Inferior parietal cortex (tissue), 1 donor: ENCODE results near the gene SH3PXD2A.
"Not testable (repeated sequence)": the region's sequence is repeated elsewhere in the genome, so short reads cannot be mapped to it uniquely, and the experiment has no call there.

Experiments
- DNase-seq: peaks from one replicate; pipeline ENCODE4 v3.0.0-alpha.2; 2016; ENCODE audit errors: extremely low spot score

The SH3PXD2A gene

GRCh38 chr10:103622935-103623574 is 232.3 kb downstream of the SH3PXD2A start:
- no peak for DNase-seq

DNA sequence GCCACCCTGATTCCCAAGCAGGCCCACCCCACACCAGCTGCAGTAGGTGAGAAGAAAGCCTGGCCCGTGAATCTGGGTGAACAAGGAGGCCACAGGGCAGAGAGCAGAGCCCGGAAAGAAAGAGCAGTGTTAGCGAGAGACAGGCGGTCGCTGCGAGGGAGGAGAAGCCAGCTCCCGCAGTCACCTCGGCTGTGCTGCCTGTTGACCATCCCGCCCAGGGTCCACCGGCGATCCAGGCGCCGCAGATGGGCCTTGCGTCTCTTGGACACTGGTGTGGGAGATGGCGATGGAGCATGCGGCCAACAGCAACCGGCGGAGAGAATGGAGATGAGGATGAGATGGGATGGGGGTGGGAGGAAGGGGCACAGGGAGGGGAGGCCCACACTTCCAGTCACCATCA is 233.1 kb downstream of the SH3PXD2A start:
- DNase-seq: no peak

DNA sequence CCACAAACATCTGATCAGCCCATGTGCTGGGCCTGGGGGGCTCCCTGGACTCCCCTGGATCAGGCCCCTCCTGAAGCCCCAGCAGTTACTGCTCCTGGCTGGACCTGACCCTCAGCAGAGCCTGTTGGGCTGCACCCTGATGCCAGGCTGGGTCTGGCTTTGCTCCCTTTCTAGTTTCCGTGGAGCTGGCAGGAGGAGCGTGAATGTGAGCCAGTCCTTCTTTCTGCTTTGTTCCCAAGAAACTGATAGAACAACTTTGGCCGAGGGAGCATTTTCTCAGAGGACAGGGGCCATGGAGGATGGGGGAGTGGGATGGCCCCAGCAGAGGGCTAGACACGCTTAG is 233.6 kb downstream of the SH3PXD2A start:
- no peak for DNase-seq

- DNase-seq: no peak
Measured at GRCh38 chr10:103620891-103621782, 234.2 kb downstream of the SH3PXD2A start.

DNA sequence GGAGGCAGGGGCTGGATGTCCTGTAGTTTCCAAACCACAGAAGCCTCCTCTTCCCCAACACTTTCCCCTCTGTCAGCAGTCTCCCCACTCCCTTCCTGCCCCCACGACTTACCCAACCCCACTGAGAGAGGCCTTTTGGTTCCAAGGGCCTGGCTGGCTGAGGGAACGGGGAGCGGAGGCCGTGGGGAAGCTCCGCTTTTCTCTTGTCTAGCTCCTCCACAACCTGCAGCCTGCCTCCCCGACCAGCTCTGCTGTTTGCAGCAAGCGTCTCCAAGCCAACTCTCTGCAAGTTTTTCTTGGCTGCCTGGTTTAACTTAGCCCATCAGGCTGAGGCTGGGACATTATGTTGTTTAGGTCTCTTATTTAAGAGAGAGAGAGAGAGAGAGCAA is 235.0 kb downstream of the SH3PXD2A start:
- no peak for DNase-seq

DNA sequence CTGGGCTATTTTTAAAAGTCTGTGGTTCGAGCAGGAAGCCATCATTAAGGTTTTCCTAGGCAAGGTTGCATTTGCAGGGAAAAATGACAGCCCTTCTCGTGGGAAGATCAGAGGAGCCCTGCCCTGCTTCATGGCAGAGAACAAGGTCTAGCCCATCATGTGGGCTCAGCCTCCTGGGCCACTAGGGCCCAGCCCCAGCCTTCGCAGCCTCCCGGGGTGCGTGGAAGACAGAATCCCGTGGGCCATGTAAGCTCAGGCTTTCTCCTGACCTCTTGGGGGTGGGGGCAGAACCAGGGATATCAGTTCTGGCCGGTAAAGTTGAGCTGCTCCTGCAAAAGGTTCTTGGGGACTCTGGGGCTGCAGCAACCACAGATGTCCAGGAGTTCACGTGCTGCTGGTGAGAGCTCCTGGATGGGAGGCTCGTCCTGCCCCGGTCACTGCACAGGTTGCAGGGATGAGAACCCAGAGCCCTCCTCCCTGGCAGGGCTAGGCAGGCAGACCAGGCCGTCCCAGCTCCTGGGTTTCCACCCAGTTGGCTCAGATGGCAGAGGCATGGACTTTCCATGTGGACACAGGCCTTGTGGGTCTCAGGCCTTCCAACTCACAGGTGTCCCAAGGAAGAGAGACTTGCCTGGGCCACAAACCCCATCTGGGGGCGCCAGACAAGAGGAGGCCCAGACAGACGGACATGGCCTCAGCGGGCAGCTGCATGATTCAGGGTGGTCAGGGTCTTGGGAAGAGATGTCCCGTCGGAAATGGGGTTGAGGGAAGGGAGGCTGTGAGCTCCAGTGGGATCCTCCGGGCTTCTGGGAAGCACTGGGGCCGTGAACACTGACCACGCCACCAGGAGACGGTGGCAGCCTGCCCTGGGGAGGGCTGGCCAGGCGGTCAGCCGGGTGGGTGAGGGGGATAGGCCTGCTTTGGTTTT is 235.7 kb downstream of the SH3PXD2A start:
- DNase-seq: no peak

GRCh38 chr10:103618575-103619423 is 236.6 kb downstream of the SH3PXD2A start:
- no peak for DNase-seq

DNA sequence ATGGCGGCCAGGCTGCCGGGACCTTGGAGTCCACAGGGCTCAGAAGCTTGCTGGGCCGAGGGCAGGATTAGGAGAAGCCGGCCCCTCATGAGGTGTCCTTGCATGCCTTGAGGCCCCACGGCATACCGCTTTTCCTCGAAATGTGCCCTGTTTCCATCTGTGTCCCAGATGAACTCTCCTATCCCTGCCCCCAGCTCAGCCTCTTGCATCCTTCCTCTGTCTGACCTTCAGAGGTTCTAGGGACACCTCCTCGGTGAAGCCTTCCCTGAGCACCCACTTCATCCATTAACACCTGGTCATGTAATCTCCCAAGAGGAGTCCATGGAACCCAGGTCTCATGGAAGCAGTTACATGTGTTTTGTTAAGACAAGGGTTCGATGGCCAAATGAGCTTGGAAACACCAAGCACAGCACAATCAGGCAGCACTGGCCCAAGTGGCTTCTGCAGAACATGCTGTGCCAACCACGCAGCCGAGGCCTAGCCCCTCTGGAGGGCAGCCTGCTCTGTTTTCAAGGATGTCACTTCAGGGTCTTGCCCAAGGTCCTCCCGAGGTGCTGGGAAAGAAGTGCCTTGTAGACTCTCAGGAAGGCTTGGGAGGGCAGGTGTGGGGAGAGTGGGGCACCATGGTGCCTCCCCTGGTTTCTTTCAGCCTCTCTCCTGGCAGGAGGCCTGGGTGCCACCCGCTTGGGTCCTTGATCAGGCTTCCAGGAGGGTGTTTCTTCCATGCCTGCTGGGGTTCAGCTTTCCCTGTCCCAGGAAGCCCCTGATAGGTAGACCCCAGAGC is 237.6 kb downstream of the SH3PXD2A start:
- no peak for DNase-seq

GRCh38 chr10:103616705-103617601 is 238.4 kb downstream of the SH3PXD2A start:
- DNase-seq: no peak

GRCh38 chr10:103614306-103615158 is 240.8 kb downstream of the SH3PXD2A start:
- DNase-seq: no peak

DNA sequence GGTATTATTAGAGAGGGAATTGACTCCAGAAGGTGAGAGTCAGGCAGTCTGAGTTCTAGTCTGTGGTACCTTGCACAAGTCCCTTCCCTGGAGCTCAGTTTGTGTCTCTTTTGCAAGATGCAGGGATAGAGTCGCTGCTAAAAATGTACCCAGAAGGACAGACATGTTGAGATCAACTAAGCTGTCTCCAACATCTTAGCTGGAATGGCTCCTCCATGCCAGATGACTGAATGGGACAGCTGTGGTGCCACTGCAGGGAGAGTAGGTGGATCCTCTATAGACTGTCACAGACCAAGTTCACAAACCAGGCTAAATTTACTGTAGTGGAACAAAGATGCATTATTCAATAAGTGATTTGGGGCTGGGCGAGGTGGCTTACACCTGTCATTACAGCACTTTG is 241.8 kb downstream of the SH3PXD2A start:
- no peak for DNase-seq

DNA sequence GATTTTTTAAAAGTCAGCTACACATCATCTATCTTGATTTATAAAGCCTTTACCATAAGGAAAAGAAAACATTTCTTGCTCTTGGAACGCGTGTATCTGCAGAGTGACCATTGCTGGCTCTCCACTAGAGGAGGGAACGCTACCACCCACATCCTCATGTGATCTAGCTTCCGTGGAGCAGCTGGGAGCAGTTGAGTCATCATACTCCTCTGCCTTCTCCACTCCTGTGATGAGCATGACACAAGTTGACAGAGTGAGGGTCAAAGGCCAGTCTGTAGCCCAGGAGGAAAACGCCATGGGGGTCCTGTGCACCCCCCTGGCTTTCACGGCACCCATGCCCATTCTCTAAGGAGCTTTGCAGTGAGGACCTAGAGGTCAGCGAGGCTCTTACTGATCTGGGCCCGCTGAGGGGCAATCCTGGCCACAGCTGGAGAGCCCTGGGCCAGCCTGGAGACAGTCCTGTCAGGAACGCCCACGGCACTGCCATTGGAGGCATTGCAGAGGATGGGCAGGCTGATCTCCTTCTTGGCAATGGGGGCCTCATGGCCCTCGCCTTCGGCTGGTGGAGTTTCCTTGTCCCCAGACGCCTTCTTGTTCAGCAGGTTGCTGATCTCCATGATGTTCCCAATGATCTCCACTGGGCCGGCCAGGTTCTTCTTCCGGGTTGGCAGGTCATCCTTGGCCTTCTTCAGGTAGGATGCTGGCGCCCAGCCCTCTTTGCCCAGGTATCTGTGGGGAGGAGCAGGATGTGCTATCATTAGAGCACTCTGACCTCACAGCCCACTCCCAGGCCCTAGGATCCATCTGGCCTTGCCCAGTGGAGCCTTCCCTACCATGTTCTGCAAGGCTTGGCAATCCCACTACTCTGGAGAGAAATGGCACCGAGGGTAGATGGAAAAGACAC is 242.7 kb downstream of the SH3PXD2A start:
- peak; percentile 64 for DNase-seq

GRCh38 chr10:103610921-103611511 is 244.4 kb downstream of the SH3PXD2A start:
- DNase-seq: no peak

DNA sequence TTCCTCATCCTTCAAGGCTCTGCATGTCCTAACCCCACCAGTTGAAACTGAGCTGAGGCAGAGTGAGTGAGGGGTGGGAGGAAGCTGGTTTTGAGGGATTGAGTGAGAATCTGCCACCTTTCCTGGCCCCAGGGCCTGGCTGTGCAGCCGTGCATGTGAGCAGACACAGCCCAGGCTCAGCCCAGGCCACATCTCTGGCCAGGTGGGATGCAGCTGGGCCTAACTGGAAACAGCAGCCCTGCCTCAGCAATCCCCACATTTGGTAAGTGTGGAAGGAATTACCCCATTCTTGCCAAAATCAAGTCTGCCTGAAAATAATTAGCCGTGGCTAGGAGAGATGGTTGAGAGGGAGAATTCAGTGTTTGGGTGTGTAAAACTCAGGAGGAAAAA is 245.3 kb downstream of the SH3PXD2A start:
- no peak for DNase-seq

DNA sequence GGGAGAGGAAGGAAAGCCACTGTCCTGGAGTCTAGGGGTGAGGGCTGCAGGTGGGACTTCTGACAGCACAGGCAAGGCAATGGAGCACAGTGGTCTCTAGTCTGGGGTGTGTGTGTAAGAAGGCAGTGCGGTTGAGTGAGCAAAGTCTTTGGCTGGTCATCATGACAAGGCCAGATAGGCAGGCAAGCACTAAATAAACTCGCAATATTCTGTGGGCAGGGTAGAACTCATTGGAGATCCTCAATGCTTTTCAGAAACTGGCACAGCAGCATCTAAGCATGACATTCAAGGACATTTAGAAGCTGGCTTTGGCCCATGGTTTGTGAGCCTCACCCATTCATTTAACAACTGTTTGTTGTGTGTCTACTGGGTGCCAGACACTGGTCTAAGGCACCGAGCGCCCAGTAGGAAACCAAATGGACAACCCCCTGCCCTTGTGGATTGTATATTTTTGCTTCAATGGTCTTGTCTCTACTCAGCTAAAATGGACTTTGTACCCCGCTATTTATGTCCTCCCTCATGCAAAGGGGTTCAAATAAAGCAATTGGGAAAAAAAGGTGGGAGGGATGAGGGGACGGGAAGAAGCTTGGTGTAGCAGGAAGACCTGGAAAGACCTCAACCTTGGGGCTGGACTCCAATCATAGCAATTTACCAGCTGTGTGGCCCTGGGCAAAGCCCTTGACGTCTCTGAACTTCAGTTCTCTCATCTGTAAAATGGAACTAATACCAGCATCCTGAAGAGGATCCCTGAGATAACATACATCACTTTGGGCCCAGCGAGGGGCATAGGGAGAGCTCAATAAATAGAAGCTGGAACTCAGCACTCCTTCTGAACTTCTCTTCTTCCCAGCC is 245.9 kb downstream of the SH3PXD2A start:
- DNase-seq: no peak

GRCh38 chr10:103608056-103608455 is 247.3 kb downstream of the SH3PXD2A start:
- DNase-seq: not testable (repeated sequence)
